Psoas muscle (tissue), 8 donors: ENCODE data around the gene CHRNB2. TPM values are rescaled to one million over a fixed set of nuclear protein-coding genes. Genes with fewer than 3 reads are reported as not detected.

ENCODE experiments used
- ATAC-seq, 4 donors: fragments of 200-7000 bp; cut with Tn5 transposase; one replicate each; pipeline ENCODE4 v1.9.1; 2020; ENCODE audit warnings: moderate library complexity in 3 of 4, mild to moderate bottlenecking in 2 of 4
- DNase-seq, 2 donors: peaks; one replicate each; pipeline ENCODE4 v3.0.0-alpha.2; 2020
- H3K27ac ChIP-seq: fragments of 200-600 bp; one replicate; pipeline ENCODE4 v1.8.0; 2022
- H3K27me3 ChIP-seq, 3 donors: fragments of 200-600 bp in 1 of 3; one replicate each; pipeline versions ENCODE4 v1.6.1 to v1.8.0; 2013 to 2022; ENCODE audit warnings: low read length in 2 of 3, mild to moderate bottlenecking in 2 of 3, moderate library complexity in 1 of 3; ENCODE audit not compliant: insufficient read depth in 3 of 3
- H3K36me3 ChIP-seq, 2 donors: fragments of 200-600 bp in 1 of 2; one replicate each; pipeline versions ENCODE4 v1.6.1 to v1.8.0; 2013 to 2022; ENCODE audit warnings: low read depth in 1 of 2, mild to moderate bottlenecking in 1 of 2, moderate library complexity in 1 of 2; ENCODE audit not compliant: insufficient read depth in 1 of 2
- H3K4me1 ChIP-seq: fragments of 200-600 bp; one replicate; pipeline ENCODE4 v1.8.0; 2022
- H3K4me3 ChIP-seq: fragments of 200-600 bp; one replicate; pipeline ENCODE4 v1.8.0; 2022; ENCODE audit warnings: mild to moderate bottlenecking
- H3K9me3 ChIP-seq: fragments of 200-600 bp; one replicate; pipeline ENCODE4 v1.8.0; 2022
- WGBS, 3 donors: extraction: QIAGEN DNeasy Blood & Tissue Kit; methylation state at CpG; one replicate each; pipeline versions ENCODE4 v1.1.6 to v1.1.7; 2013; 5-methylcytosine and 5-hydroxymethylcytosine counted together
- intact Hi-C, 2 donors: fragments of 100-400 bp; cut with DNase I; formaldehyde crosslinking; loops; one replicate each; pipeline versions ENCODE4 v1.11.0 to v1.14.2; 2022
- polyA plus RNA-seq, 3 donors: library from polyadenylated mRNA; stranded (reverse); fragments of 200-250 nt; gene quantifications; one replicate each; pipeline ENCODE4 v1.2.3, GENCODE V29; 2013
- total RNA-seq, 4 donors: library from RNA; stranded (reverse); fragmentation: NEBNext Ultra II Directional in 2 of 4; extraction: Animal tissue kit (Norgen Biotek cat#: 25700) in 2 of 4; gene quantifications; one replicate each; pipeline versions ENCODE4 v1.2.1 to v1.2.4, GENCODE V29; 2021 to 2023
- TF ChIP-seq, protein P1 (sequence below): fragments of 200-600 bp; IDR thresholded peaks from one replicate; pipeline ENCODE4 v1.8.0; 2022; ENCODE audit warnings: antibody characterized with exemption
- donor health status: healthy with polysubstance abuse.
- donor health status: DM: no; HTN: no; CAD: no; lungs with moderate emphysema.
- donor health status: Bipolar disorder and iron deficiency.
- donor health status: healthy.
- donor health status: DM: yes; HTN: yes; CAD: no.
- donor health status: DM: no; HTN: no; CAD: no.
- donor health status: DM: no; HTN: no; CAD: no.
- donor health status: DM: yes; HTN: yes; CAD: no.

CHRNB2 gene
- total and polyA plus RNA-seq, 7 donors = 0.01 to 0.08 TPM; not detected in 5

DNA sequence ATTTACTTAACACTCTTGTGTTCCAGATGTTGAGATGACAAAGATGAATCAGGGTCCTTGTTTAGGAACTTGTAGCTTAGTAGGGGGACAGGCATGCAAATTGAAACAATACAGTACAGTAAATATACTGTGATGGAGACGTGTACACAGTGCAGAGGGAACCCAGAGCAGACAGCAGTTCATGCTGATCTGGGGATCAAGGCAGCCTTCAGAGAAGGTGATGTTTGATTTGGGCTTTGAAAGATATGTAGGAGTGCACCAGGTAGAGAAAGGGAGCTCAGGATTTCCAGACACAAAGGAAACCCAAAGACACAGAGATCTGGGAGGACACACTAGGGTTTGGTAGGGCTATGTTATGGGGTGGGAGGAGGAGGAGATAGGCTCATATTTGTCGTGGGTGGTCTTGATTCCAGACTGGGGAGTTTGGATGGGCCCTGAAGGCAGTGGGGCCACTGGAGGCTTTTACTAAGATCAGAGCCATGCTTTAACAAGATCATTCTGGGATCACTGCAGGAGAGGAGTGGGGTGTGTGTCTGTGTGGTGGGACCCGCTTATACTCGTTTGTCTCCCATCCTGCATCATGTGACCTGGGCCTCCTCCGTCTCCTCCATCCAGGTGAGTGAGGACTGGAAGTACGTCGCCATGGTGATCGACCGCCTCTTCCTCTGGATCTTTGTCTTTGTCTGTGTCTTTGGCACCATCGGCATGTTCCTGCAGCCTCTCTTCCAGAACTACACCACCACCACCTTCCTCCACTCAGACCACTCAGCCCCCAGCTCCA is 7.8 kb downstream of the CHRNB2 start:
- peaks cover 0 to 21% of the 10 kb centered on the region in 2 donors for H3K36me3 ChIP-seq
- no peak overlapping the region for H3K4me3 ChIP-seq
- DNase-seq (no peak), ATAC-seq (no peak)
- H3K27ac ChIP-seq = no peak overlapping the region
- H3K9me3 ChIP-seq = no peaks in the 10 kb centered on the region
- H3K27me3 ChIP-seq = peaks cover 0 to 2% (median 0%) of the 10 kb centered on the region in 3 donors
- WGBS, 3 donors = 79 to 86% (median 82%) methylated on average over 10 of the region's 10 CpGs
- intact Hi-C loops = no loop called here
- no peaks in the 10 kb centered on the region for H3K4me1 ChIP-seq
- TF ChIP-seq, protein P1, sequence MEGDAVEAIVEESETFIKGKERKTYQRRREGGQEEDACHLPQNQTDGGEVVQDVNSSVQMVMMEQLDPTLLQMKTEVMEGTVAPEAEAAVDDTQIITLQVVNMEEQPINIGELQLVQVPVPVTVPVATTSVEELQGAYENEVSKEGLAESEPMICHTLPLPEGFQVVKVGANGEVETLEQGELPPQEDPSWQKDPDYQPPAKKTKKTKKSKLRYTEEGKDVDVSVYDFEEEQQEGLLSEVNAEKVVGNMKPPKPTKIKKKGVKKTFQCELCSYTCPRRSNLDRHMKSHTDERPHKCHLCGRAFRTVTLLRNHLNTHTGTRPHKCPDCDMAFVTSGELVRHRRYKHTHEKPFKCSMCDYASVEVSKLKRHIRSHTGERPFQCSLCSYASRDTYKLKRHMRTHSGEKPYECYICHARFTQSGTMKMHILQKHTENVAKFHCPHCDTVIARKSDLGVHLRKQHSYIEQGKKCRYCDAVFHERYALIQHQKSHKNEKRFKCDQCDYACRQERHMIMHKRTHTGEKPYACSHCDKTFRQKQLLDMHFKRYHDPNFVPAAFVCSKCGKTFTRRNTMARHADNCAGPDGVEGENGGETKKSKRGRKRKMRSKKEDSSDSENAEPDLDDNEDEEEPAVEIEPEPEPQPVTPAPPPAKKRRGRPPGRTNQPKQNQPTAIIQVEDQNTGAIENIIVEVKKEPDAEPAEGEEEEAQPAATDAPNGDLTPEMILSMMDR = no peak

DNA sequence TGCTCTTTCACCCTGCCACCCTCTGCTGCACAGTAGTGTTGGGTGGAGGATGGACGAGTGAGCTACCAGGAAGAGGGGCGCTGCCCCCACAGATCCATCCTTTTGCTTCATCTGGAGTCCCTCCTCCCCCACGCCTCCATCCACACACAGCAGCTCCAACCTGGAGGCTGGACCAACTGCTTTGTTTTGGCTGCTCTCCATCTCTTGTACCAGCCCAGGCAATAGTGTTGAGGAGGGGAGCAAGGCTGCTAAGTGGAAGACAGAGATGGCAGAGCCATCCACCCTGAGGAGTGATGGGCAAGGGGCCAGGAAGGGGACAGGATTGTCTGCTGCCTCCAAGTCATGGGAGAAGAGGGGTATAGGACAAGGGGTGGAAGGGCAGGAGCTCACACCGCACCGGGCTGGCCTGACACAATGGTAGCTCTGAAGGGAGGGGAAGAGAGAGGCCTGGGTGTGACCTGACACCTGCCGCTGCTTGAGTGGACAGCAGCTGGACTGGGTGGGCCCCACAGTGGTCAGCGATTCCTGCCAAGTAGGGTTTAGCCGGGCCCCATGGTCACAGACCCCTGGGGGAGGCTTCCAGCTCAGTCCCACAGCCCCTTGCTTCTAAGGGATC is 8.5 kb downstream of the CHRNB2 start:
- no peaks in the 10 kb centered on the region for H3K27me3 ChIP-seq
- ATAC-seq (peak in 1 of 4 donors; percentile 6), DNase-seq (no peak)
- H3K9me3 ChIP-seq = no peaks in the 10 kb centered on the region
- no peak overlapping the region for H3K4me3 ChIP-seq
- no peaks in the 10 kb centered on the region for H3K4me1 ChIP-seq
- peaks cover 0 to 29% of the 10 kb centered on the region in 2 donors for H3K36me3 ChIP-seq
- TF ChIP-seq, protein P1 = no peak
- intact Hi-C loops = no loop called here
- H3K27ac ChIP-seq = no peak overlapping the region
- 52 to 64% (median 60%) methylated on average over 6 to 8 of the region's 8 CpGs for WGBS, 3 donors

DNA sequence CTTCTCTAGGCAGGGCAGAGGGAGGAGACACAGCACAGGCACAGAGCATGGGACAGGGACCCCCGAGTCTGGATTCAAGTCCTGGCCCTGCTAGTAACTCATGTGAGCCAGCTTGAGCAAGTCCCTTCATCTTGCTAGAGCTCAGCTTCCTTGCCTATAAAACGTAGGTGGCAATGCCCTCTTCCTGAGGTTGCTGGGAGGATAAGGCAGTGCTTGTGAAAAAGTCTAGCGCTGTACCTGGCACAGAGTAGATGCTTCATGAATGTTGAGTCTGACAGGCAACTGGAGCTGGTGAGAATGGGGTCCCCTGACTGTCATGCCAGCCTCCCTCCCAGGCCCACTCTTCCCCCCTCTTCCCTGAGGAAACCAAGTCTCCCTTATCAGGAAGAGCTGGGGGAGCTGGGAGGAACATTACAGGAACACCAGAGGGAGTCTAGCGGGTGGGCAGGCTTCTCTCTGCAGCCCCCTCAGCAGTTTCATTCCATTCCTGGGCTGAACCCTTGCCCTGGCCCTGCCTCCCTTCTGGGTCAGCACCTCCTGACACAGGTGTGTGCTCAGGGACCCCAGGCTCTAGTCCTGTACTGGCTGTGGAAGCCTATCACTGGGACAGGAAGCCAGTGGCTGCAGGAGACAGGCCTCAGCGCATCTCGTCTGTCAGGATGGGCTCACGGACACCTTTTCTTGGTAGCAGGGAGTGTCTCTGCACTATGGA is 9.9 kb downstream of the CHRNB2 start:
- DNase-seq = no peak

DNA sequence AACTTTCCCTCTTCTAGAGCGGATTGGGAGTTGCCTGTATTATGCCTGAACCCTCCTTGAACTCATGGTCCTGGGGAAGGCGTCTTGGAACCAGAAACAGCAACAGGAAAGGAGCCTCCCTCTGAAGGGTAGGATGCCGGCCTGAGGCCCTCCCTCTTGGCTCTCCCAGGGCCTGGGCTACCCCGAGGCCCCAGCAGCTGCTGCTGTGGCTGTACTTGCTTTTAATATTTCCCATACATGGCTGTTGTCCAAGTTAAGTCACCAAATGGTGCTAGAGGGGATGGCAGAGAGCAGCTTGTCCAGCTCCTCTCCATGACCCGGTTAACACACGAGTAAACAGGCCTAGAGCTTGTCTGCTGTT is 10.5 kb downstream of the CHRNB2 start:
- Histone ChIP-seq H3K27me3 (no peaks in the 10 kb centered on the region), H3K27ac (no peak overlapping the region), H3K4me3 (no peak overlapping the region), H3K4me1 (no peaks in the 10 kb centered on the region), H3K9me3 (no peaks in the 10 kb centered on the region), H3K36me3 (peaks cover 0 to 48% of the 10 kb centered on the region in 2 donors)
- DNase-seq = no peak
- ATAC-seq = peak in 2 of 4 donors; percentile 17 to 36
- intact Hi-C loops = no loop called here
- TF ChIP-seq, protein P1 = no peak
- WGBS, 3 donors = 23 to 29% (median 26%) methylated on average over 6 of the region's 6 CpGs

More for the DNA sequence above, 9.9 kb downstream of the CHRNB2 start:
- H3K4me3 ChIP-seq = no peak overlapping the region
- intact Hi-C loops = no loop called here
- H3K9me3 ChIP-seq = no peaks in the 10 kb centered on the region
- H3K36me3 ChIP-seq = peaks cover 0 to 43% of the 10 kb centered on the region in 2 donors
- H3K27ac ChIP-seq = no peak overlapping the region
- WGBS, 3 donors = 70 to 73% (median 71%) methylated on average over 7 of the region's 7 CpGs
- no peaks in the 10 kb centered on the region for H3K4me1 ChIP-seq
- ATAC-seq = peak in 1 of 4 donors; percentile 18
- H3K27me3 ChIP-seq = no peaks in the 10 kb centered on the region
- TF ChIP-seq, protein P1 = no peak
